Activated naive CD8-positive, alpha-beta T cell treated with anti-CD3 and anti-CD28 coated beads, Interleukin-2, amount 10 ng/mL, durations not matched to agents 7 days and 5 days (primary cell): ENCODE data around the gene PCP2. TPM values are rescaled to one million over a fixed set of nuclear protein-coding genes. Genes with fewer than 3 reads are reported as not detected.

ENCODE experiments used
- ATAC-seq: fragments of 150-1000 bp; cut with Tn5 transposase; one replicate; pipeline ENCODE4 v1.10.0; 2021; ENCODE audit warnings: low read depth, moderate library complexity
- POLR2A ChIA-PET: fragments of 350-600 bp; sonication (Branson Sonifier 250); formaldehyde crosslinking; loops from one replicate; lab custom pipeline; 2021; ENCODE audit warnings: antibody characterized with exemption; lab: Charles Lee
- DNase-seq: peaks from one replicate; pipeline ENCODE4 v3.0.0; 2021
- H3K27ac Mint-ChIP-seq: one replicate; pipeline ENCODE4 v1.8.0; 2022; ENCODE audit warnings: mild to moderate bottlenecking, mixed read lengths
- H3K27me3 Mint-ChIP-seq: one replicate; pipeline ENCODE4 v1.8.0; 2022; ENCODE audit warnings: mild to moderate bottlenecking, moderate library complexity, mixed read lengths
- H3K36me3 Mint-ChIP-seq: one replicate; pipeline ENCODE4 v1.8.0; 2021; ENCODE audit warnings: mild to moderate bottlenecking, mixed read lengths
- H3K4me1 Mint-ChIP-seq: one replicate; pipeline ENCODE4 v1.8.0; 2021; ENCODE audit warnings: mixed read lengths
- H3K4me3 Mint-ChIP-seq: one replicate; pipeline ENCODE4 v1.8.0; 2022; ENCODE audit warnings: mild to moderate bottlenecking, moderate library complexity, mixed read lengths
- H3K9me3 Mint-ChIP-seq: one replicate; pipeline ENCODE4 v1.8.0; 2021; ENCODE audit warnings: mixed read lengths
- total RNA-seq, 2 experiments: library from RNA; stranded (reverse); gene quantifications; one replicate each; pipeline ENCODE4 v1.2.3, GENCODE V29; 2021

PCP2 gene
- total RNA-seq, 2 experiments from 2014 or later: 2.6 to 4.8 TPM

- no peak overlapping the region for H3K4me3 Mint-ChIP-seq
- peaks cover 11% of the 10 kb centered on the region for H3K4me1 Mint-ChIP-seq
- no peaks in the 10 kb centered on the region for H3K9me3 Mint-ChIP-seq
- ATAC-seq (no peak), DNase-seq (no peak)
- POLR2A ChIA-PET: interaction anchor here (0.6 to 1.0 kb wide), 2 partner anchors 12 to 233 kb away, joined by 3 read pairs; partner anchors contain the start of genes PET100 and XAB2
- H3K27ac Mint-ChIP-seq: no peak overlapping the region
- H3K36me3 Mint-ChIP-seq: peaks cover 23% of the 10 kb centered on the region
- H3K27me3 Mint-ChIP-seq: no peaks in the 10 kb centered on the region
These were observed 8.1 kb upstream of the PCP2 start for GRCh38 chr19:7641290-7642276.

GRCh38 chr19:7640803-7641202 is 7.3 kb upstream of the PCP2 start:
- peaks cover 21% of the 10 kb centered on the region for H3K36me3 Mint-ChIP-seq
- no peaks in the 10 kb centered on the region for H3K27me3 Mint-ChIP-seq
- H3K9me3 Mint-ChIP-seq: no peaks in the 10 kb centered on the region
- no peak for DNase-seq
- peaks cover 13% of the 10 kb centered on the region for H3K4me1 Mint-ChIP-seq
- no peak overlapping the region for H3K4me3 Mint-ChIP-seq
- POLR2A ChIA-PET: interaction anchor here (0.6 to 1.0 kb wide), 2 partner anchors 11 to 232 kb away, joined by 3 read pairs; partner anchors contain the start of genes PET100 and XAB2
- H3K27ac Mint-ChIP-seq: no peak overlapping the region
- ATAC-seq: no peak

GRCh38 chr19:7639863-7640348 is 6.4 kb upstream of the PCP2 start:
- peaks cover 13% of the 10 kb centered on the region for H3K4me1 Mint-ChIP-seq
- peaks cover 19% of the 10 kb centered on the region for H3K36me3 Mint-ChIP-seq
- H3K27me3 Mint-ChIP-seq: no peaks in the 10 kb centered on the region
- ATAC-seq (no peak), DNase-seq (no peak)
- no peaks in the 10 kb centered on the region for H3K9me3 Mint-ChIP-seq
- POLR2A ChIA-PET: no interaction called here
- H3K27ac Mint-ChIP-seq: no peak overlapping the region
- H3K4me3 Mint-ChIP-seq: no peak overlapping the region

- H3K27me3 Mint-ChIP-seq: no peaks in the 10 kb centered on the region
- no peaks in the 10 kb centered on the region for H3K9me3 Mint-ChIP-seq
- ATAC-seq (no peak), DNase-seq (no peak)
- H3K27ac Mint-ChIP-seq: peak overlapping the region; percentile 20
- no peak overlapping the region for H3K4me3 Mint-ChIP-seq
- peaks cover 19% of the 10 kb centered on the region for H3K36me3 Mint-ChIP-seq
- POLR2A ChIA-PET: interaction anchor here (0.5 to 2.2 kb wide), 3 partner anchors 9 to 501 kb away, joined by 3 to 11 read pairs (median 7); partner anchors contain the start of gene PET100
- H3K4me1 Mint-ChIP-seq: peaks cover 15% of the 10 kb centered on the region
These were observed 5.4 kb upstream of the PCP2 start for GRCh38 chr19:7638802-7639465.

- peak; percentile 9 for ATAC-seq
- Mint-ChIP-seq H3K4me3 (peak overlapping the region; percentile 86), H3K27me3 (no peaks in the 10 kb centered on the region), H3K36me3 (peaks cover 12% of the 10 kb centered on the region), H3K9me3 (no peaks in the 10 kb centered on the region), H3K4me1 (peaks cover 15% of the 10 kb centered on the region), H3K27ac (peak overlapping the region; percentile 82)
- DNase-seq: no peak
- POLR2A ChIA-PET: interaction anchor here (0.6 to 2.2 kb wide), 9 partner anchors 8 to 115 kb away, joined by 3 to 11 read pairs (median 6); partner anchors contain the start of genes MCOLN1, PET100 and TRAPPC5
These were observed 4.1 kb upstream of the PCP2 start for GRCh38 chr19:7637374-7638256.

- H3K36me3 Mint-ChIP-seq: peaks cover 12% of the 10 kb centered on the region
- peak within 1 kb of the TSS; percentile 93 for H3K27ac Mint-ChIP-seq
- no peaks in the 10 kb centered on the region for H3K9me3 Mint-ChIP-seq
- H3K4me3 Mint-ChIP-seq: peak within 1 kb of the TSS; percentile 86
- ATAC-seq (peak; percentile 92), DNase-seq (peak; percentile 97)
- POLR2A ChIA-PET: interaction anchor here (1.0 to 2.2 kb wide), 8 partner anchors 7 to 114 kb away, joined by 4 to 11 read pairs (median 6); partner anchors contain the start of genes MCOLN1, PET100 and TRAPPC5
- no peaks in the 10 kb centered on the region for H3K27me3 Mint-ChIP-seq
- H3K4me1 Mint-ChIP-seq: peaks cover 15% of the 10 kb centered on the region
These were observed 3.3 kb upstream of the PCP2 start, which contains the start of gene STXBP2 for GRCh38 chr19:7636691-7637373. STXBP2 (plus strand) TSS chr19:7637110; CDS start chr19:7637150, 40 bp downstream.

- Mint-ChIP-seq H3K36me3 (peaks cover 12% of the 10 kb centered on the region), H3K27me3 (no peaks in the 10 kb centered on the region), H3K4me3 (peak overlapping the region; percentile 86), H3K4me1 (peaks cover 18% of the 10 kb centered on the region), H3K27ac (peak overlapping the region; percentile 93), H3K9me3 (no peaks in the 10 kb centered on the region)
- DNase-seq (no peak), ATAC-seq (no peak)
- POLR2A ChIA-PET: interaction anchor here (1.2 kb wide), 1 partner anchor 16 kb away, joined by 3 read pairs; no protein-coding TSS in a partner anchor
These were observed 2.8 kb upstream of the PCP2 start for GRCh38 chr19:7636317-7636690.

GRCh38 chr19:7635670-7636069 is 2.2 kb upstream of the PCP2 start:
- POLR2A ChIA-PET: interaction anchor here (0.6 to 1.2 kb wide), 2 partner anchors 16 to 40 kb away, joined by 3 to 4 read pairs; no protein-coding TSS in a partner anchor
- H3K27me3 Mint-ChIP-seq: no peaks in the 10 kb centered on the region
- no peaks in the 10 kb centered on the region for H3K9me3 Mint-ChIP-seq
- peak overlapping the region; percentile 8 for H3K27ac Mint-ChIP-seq
- ATAC-seq (no peak), DNase-seq (no peak)
- peaks cover 12% of the 10 kb centered on the region for H3K36me3 Mint-ChIP-seq
- peak overlapping the region; percentile 67 for H3K4me3 Mint-ChIP-seq
- H3K4me1 Mint-ChIP-seq: peaks cover 22% of the 10 kb centered on the region

GRCh38 chr19:7632340-7633203 is 947 bp downstream of the PCP2 start:
- Mint-ChIP-seq H3K4me3 (no peak overlapping the region), H3K27ac (no peak overlapping the region), H3K36me3 (peaks cover 6% of the 10 kb centered on the region), H3K4me1 (peaks cover 33% of the 10 kb centered on the region), H3K27me3 (no peaks in the 10 kb centered on the region), H3K9me3 (no peaks in the 10 kb centered on the region)
- DNase-seq (no peak), ATAC-seq (no peak)
- POLR2A ChIA-PET: no interaction called here

GRCh38 chr19:7631577-7631976 is 1.9 kb downstream of the PCP2 start:
- H3K27ac Mint-ChIP-seq: no peak overlapping the region
- no peaks in the 10 kb centered on the region for H3K27me3 Mint-ChIP-seq
- peaks cover 32% of the 10 kb centered on the region for H3K4me1 Mint-ChIP-seq
- no peak overlapping the region for H3K4me3 Mint-ChIP-seq
- peaks cover 6% of the 10 kb centered on the region for H3K36me3 Mint-ChIP-seq
- no peaks in the 10 kb centered on the region for H3K9me3 Mint-ChIP-seq
- DNase-seq (no peak), ATAC-seq (no peak)
- POLR2A ChIA-PET: no interaction called here
